Cerebellar nuclear complex (tissue), 1 donor: Measurements from ENCODE around the gene TTLL12.

Experiments
- DNase-seq, 2 experiments: peaks; one replicate each; lab custom pipeline; 2025; lab: John Stamatoyannopoulos, UW

TTLL12 gene

GRCh38 chr22:43127166-43127908 lies 59.6 kb downstream of the TTLL12 start:
- no peak for DNase-seq

- DNase-seq, result no peak
Measured at GRCh38 chr22:43126501-43127165, 60.3 kb downstream of the TTLL12 start.

DNA sequence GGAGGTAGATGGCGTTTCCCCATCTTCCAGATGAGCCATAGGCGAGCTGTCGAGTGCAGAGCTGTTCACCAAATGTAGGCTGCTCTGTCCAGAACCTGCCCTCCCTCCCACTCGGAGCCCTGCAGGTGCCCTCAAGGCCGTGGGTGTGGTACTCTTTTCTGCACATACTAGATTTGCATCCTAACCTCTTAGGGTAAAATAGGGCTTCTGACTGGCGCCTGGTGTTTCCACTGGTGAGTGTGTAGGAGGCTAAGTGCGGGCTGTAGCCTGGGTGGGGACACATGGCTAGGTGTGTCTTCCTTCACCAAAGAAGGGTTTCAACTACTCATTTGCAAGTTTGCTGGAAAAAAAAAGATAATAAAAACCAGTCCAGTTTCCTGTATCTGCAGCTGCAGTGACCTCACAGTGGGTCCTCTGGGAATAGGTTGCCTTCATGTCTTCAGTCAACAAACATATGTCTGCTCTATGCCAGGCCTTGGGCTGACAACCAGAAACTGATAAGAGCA lies 67.9 kb downstream of the TTLL12 start:
- no peak for DNase-seq

DNA sequence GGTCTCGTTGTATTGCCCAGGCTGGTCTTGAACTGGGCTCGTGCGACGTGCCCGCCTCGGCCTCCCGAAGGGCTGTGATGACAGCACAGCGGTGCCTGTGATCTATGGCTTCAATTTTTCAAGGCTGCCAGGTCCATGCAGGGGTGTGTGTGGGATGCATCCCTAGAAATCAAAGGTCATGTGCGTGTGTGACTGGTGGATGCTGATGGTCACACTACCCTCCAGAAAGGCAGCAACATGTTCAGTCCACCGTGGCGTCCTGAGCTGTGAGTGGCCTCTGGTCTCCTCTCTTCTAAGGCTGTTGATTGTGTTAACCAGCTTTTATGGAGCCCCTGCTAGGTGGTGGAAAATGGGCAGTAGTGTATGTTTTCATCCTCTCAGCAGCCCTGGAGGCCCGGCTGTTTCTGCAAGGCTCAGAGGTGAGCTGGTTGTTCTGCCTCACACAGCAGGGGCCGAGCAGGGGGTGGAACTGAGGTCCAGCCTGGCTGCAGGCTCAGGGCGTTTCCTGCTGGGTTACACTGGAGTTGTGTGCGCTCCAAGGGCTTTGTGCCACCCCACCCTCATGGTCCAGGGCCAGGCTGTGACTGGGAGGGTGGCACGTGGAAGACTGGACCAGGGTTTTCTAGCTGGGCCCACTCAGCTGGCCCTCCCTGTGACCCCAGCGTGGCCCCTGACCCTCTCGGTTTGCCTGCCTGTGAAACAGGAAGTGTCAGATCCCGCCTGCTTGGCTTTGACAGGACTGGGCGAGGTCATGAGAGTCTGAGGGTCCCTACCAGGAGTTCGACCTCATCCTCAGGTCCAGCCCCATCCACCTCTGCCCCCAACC lies 68.7 kb downstream of the TTLL12 start:
- DNase-seq, result no peak

DNA sequence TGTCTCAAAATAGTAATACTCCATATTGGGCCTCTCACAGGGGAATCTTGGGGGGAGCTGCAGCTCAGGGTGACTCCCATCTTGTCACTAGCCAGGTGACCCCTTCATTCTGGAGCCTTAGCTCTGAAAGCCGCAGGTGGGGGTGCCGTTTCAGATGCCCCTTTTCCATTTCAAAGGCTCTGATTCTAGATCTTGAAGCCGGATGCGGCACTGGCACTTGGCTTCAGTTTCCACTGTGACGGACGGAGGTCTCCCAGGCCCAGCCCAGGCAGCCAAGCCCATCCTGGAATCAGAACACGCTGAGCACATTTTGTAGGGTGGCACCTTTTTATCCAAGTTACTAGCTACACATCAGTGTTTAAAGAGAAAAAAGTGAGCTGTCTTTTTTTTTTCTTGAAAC lies 70.0 kb downstream of the TTLL12 start:
- DNase-seq, result no peak
